K562 (cell line): ENCODE measurements around the gene SLX4IP. TPM values are rescaled to one million over a fixed set of nuclear protein-coding genes. Genes with fewer than 3 reads are reported as not detected.

Source experiments
- ATAC-seq: fragments of 200-7000 bp; cut with Tn5 transposase; 3 replicates; pipeline ENCODE4 v1.9.1; 2020; ENCODE audit warnings: moderate library complexity
- BruUV-seq: library from RNA; stranded (reverse); fragments of 400-500 nt; replicated peaks from 2 replicates; lab custom pipeline; 2021; lab: Mats Ljungman, UMichigan
- CTCF ChIA-PET: fragments of 300-600 bp; formaldehyde crosslinking; extraction: SDS; loops from one replicate; lab custom pipeline; 2021; ENCODE audit warnings: low intra/inter-chr PET ratio; lab: Yijun Ruan, JAX
- POLR2A ChIA-PET: fragments of 300-600, 350-650 bp; sonication (Branson Sonifier 250); formaldehyde crosslinking; extraction: SDS; loops from one replicate; lab custom pipeline; 2021; ENCODE audit warnings: antibody characterized with exemption, inconsistent platforms; lab: Yijun Ruan, JAX
- DNase-seq, 4 experiments: peaks; one replicate each; pipeline versions ENCODE4 v3.0.0 to v3.0.0-alpha.2; 2011 to 2018; ENCODE audit warnings: low spot score in 3 of 4, mixed read lengths in 3 of 4; ENCODE audit errors: extremely low read depth in 1 of 4
- FAIRE-seq: peaks from 2 replicates; lab custom pipeline; 2011; peaks lifted over from hg19 to GRCh38; lab: Jason Lieb, UNC
- H2AFZ ChIP-seq: 2 replicates; pipeline ENCODE4 v1.6.0; 2011; ENCODE audit warnings: low read depth, low read length, control low read depth, inconsistent platforms
- H3K27ac ChIP-seq: fragments of 200-600 bp; 3 replicates; pipeline ENCODE4 v1.8.0; 2011; ENCODE audit warnings: low read depth, mild to moderate bottlenecking, control low read depth, inconsistent platforms, low read length, moderate library complexity, mixed read lengths; ENCODE audit errors: extremely low read depth
- H3K27me3 ChIP-seq, 2 experiments: fragments of 300-600 bp in 1 of 2; 2 replicates in 1 of 2; 3 replicates in 1 of 2; pipeline versions ENCODE4 v1.6.0 to v1.8.0; 2011; ENCODE audit warnings: inconsistent platforms in 2 of 2, low read length in 2 of 2, mild to moderate bottlenecking in 1 of 2, mixed read lengths in 1 of 2, moderate library complexity in 1 of 2; ENCODE audit not compliant: control insufficient read depth in 2 of 2, insufficient read depth in 2 of 2
- H3K36me3 ChIP-seq: fragments of 300-600 bp; 3 replicates; pipeline ENCODE4 v1.8.0; 2011; ENCODE audit warnings: mild to moderate bottlenecking, low read length, inconsistent platforms; ENCODE audit not compliant: control insufficient read depth, insufficient read depth
- H3K4me1 ChIP-seq, 2 experiments: fragments of 200-600 bp in 1 of 2; replicated peaks in 1 of 2; 2 replicates in 1 of 2; 3 replicates in 1 of 2; pipeline versions ENCODE4 v1.5.1 to v1.8.0; 2011; ENCODE audit warnings: inconsistent platforms in 2 of 2, low read length in 2 of 2, mild to moderate bottlenecking in 1 of 2, mixed read lengths in 1 of 2, moderate library complexity in 1 of 2; ENCODE audit not compliant: control insufficient read depth in 2 of 2, insufficient read depth in 2 of 2
- H3K4me2 ChIP-seq: 2 replicates; pipeline ENCODE4 v1.6.1; 2011; ENCODE audit warnings: low read length, control low read depth, inconsistent platforms, mixed read lengths; ENCODE audit not compliant: insufficient read depth
- H3K4me3 ChIP-seq: fragments of 200-600 bp; sonication (generic), shearing (Covaris generic); 2 replicates; pipeline ENCODE4 v1.5.1; 2016; ENCODE audit warnings: control low read depth, inconsistent platforms
- H3K79me2 ChIP-seq: fragments of 200-600 bp; 3 replicates; pipeline ENCODE4 v1.8.0; 2011; ENCODE audit warnings: low read length, inconsistent platforms; ENCODE audit not compliant: control insufficient read depth, insufficient read depth
- H3K9ac ChIP-seq, 2 experiments: 2 replicates each; pipeline versions ENCODE4 v1.6.0 to v1.6.1; 2011; ENCODE audit warnings: low read depth in 2 of 2, low read length in 2 of 2, control low read depth in 1 of 2, inconsistent platforms in 1 of 2, mild to moderate bottlenecking in 1 of 2, mixed read lengths in 1 of 2; ENCODE audit not compliant: insufficient read depth in 1 of 2
- H3K9me1 ChIP-seq: one replicate; pipeline ENCODE4 v1.6.0; 2011; ENCODE audit warnings: inconsistent platforms, mild to moderate bottlenecking, low read length, moderate library complexity; ENCODE audit not compliant: control insufficient read depth, insufficient read depth
- H3K9me3 ChIP-seq: replicated peaks from 2 replicates; pipeline ENCODE4 v1.5.1; 2011; ENCODE audit warnings: low read depth, low read length, inconsistent platforms; ENCODE audit not compliant: control insufficient read depth, insufficient read depth
- H4K20me1 ChIP-seq: replicated peaks from 2 replicates; pipeline ENCODE4 v1.6.1; 2011; ENCODE audit warnings: low read length, inconsistent platforms, mixed read lengths; ENCODE audit not compliant: control insufficient read depth, insufficient read depth
- SPI1 ChIP-seq: IDR thresholded peaks from 2 replicates; pipeline ENCODE4 v1.6.1; 2011; ENCODE audit warnings: low read depth, low read length, control low read depth, borderline replicate concordance
- ZBTB26 ChIP-seq: fragments of 450-650 bp; formaldehyde crosslinking; IDR thresholded peaks from 2 replicates; pipeline ENCODE4 v1.4.0; 2022; ENCODE audit warnings: missing genetic modification characterization
- WGBS: fragments of 100-300 bp; shearing (Covaris generic); methylation state at CpG from one replicate; pipeline ENCODE4 v1.1.6; 2016; ENCODE audit warnings: low coverage, mixed read lengths; ENCODE audit not compliant: insufficient coverage; ENCODE audit errors: missing lambda C conversion rate; 5-methylcytosine and 5-hydroxymethylcytosine counted together
- in situ Hi-C: fragments of 300-500 bp; cut with MboI; formaldehyde crosslinking; loops from 4 replicates; pipeline ENCODE4 v1.15.0; 2018; ENCODE audit warnings: inconsistent platforms, mixed read lengths
- intact Hi-C: fragments of 100-400 bp; cut with micrococcal nuclease; formaldehyde crosslinking; loops from 2 replicates; pipeline ENCODE4 v1.14.2; 2022
- microRNA-seq: library from miRNA; unstranded; fragments of <30 nt; microRNA quantifications from one replicate; pipeline ENCODE4, GENCODE V29; 2018; ENCODE audit warnings: borderline microRNAs expressed
- polyA plus RNA-seq, 8 experiments: library from polyadenylated mRNA; depleted of rRNA in 4 of 8; stranded (reverse) in 5 of 8; unstranded in 3 of 8; fragments of >200 nt; fragmentation: Nextera tagmentation in 2 of 8; fragmentation: Illumina TruSeq in 1 of 8; extraction: Ambion mirVana in 2 of 8; extraction: Trizol in 1 of 8; gene quantifications; 2 replicates each; pipeline versions ENCODE4 v1.2.1 to v1.2.3, GENCODE V29; 2011 to 2014; ENCODE audit warnings: inconsistent platforms in 1 of 8, missing spikeins in 1 of 8
- small RNA-seq: library from RNA; depleted of rRNA; stranded (forward); fragments of <200 nt; gene quantifications from one replicate; pipeline ENCODE3, GENCODE V24; 2014
- total RNA-seq, 7 experiments: library from RNA; depleted of rRNA in 6 of 7; stranded (reverse); fragments of >200 nt in 6 of 7; fragmentation: Illumina TruSeq in 2 of 7; extraction: Trizol in 2 of 7; gene quantifications; 2 replicates each; pipeline versions ENCODE4 v1.2.1 to v1.2.3, GENCODE V29; 2011 to 2021; ENCODE audit warnings: low replicate concordance in 1 of 7
- TF ChIP-seq, protein P1 (sequence below): fragments of 250-450 bp; sonication (Bioruptor Pico); IDR thresholded peaks from 2 replicates; pipeline ENCODE4 v1.4.0; 2020

The SLX4IP gene
- total and polyA plus RNA-seq, 9 of the 15 experiments (the other 6 are each of a cell fraction or from before 2014, with no cell fraction given), result 1.5 to 5.9 (median 3.5) TPM

GRCh38 chr20:10676518-10676917 is 241.4 kb downstream of the SLX4IP start:
- Histone ChIP-seq H3K79me2 (no peaks in the 10 kb centered on the region), H3K4me1 (peaks cover 0 to 34% of the 10 kb centered on the region in 2 experiments; a peak in 2 of 5 replicates), H3K9me3 (no peaks in the 10 kb centered on the region), H2AFZ (no peak overlapping the region), H3K9ac (no peak overlapping the region), H3K9me1 (no peaks in the 10 kb centered on the region), H3K27me3 (peaks cover 3 to 27% of the 10 kb centered on the region in 2 experiments), H3K4me3 (no peak overlapping the region), H3K36me3 (no peaks in the 10 kb centered on the region), H3K4me2 (no peak overlapping the region), H4K20me1 (no peaks in the 10 kb centered on the region), H3K27ac (no peak overlapping the region)
- 0% methylated on average over 3 of the region's 3 CpGs for WGBS
- intact Hi-C loops (no loop called here), in situ Hi-C loops (no loop called here)
- CTCF ChIA-PET, result no interaction called here
- no peak for ATAC-seq
- POLR2A ChIA-PET, result interaction anchor here (0.8 kb wide), 1 partner anchor 20 kb away, joined by 5 read pairs; no protein-coding TSS in a partner anchor
- no TSS peak for BruUV-seq
- FAIRE-seq, result no peak
- DNase-seq, result no peak
- TF ChIP-seq, protein P1, sequence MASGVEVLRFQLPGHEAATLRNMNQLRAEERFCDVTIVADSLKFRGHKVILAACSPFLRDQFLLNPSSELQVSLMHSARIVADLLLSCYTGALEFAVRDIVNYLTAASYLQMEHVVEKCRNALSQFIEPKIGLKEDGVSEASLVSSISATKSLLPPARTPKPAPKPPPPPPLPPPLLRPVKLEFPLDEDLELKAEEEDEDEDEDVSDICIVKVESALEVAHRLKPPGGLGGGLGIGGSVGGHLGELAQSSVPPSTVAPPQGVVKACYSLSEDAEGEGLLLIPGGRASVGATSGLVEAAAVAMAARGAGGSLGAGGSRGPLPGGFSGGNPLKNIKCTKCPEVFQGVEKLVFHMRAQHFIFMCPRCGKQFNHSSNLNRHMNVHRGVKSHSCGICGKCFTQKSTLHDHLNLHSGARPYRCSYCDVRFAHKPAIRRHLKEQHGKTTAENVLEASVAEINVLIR (CRISPR knock-in tag), result no peak
- no peak for TF ChIP-seq ZBTB26 (CRISPR knock-in tag)
- TF ChIP-seq SPI1, result peak; percentile 47; the same call in 1 of the 2 replicates

Small RNA genes within 50 kb of the gene (microRNA-seq; reads per million reads assigned to microRNA genes)
- gene MIR6870, result not detected

Small RNA genes within 50 kb of the gene (small RNA-seq; reads per million reads assigned to genes)
- not detected for gene MIR6870

Other genes with a start within 250 kb of the SLX4IP start
- gene SNAP25, start 216.5 kb upstream of the SLX4IP start, total RNA-seq (2014; rRNA removed), result not detected in 2 replicates
- gene SNAP25, start 216.5 kb upstream of the SLX4IP start, total RNA-seq (2014; rRNA removed; fragmentation: Illumina TruSeq; extraction: Trizol), result not detected in 2 replicates
- not detected in 2 replicates for gene SNAP25, start 216.5 kb upstream of the SLX4IP start, total RNA-seq (2015; rRNA removed; fragmentation: Illumina TruSeq; extraction: Trizol)
- gene SNAP25, start 216.5 kb upstream of the SLX4IP start, total RNA-seq (2021), result not detected in 2 replicates
- not detected in 2 replicates for gene SNAP25, start 216.5 kb upstream of the SLX4IP start, polyA plus RNA-seq (2011; rRNA removed)
- 0.07 TPM in 1 of 2 replicates, not detected in the other for gene SNAP25, start 216.5 kb upstream of the SLX4IP start, polyA plus RNA-seq (2014; fragmentation: Illumina TruSeq; extraction: Trizol)
- not detected for gene SNAP25, start 216.5 kb upstream of the SLX4IP start, polyA plus RNA-seq (2014; fragmentation: Nextera tagmentation; extraction: Ambion mirVana)
- 0.12 TPM in 1 of 2 replicates, not detected in the other for gene SNAP25, start 216.5 kb upstream of the SLX4IP start, polyA plus RNA-seq (2014; rRNA removed)
- gene MKKS, start 1.1 kb upstream of the SLX4IP start, total RNA-seq (2014; rRNA removed), result 6.4 and 6.8 TPM in 2 replicates
- gene MKKS, start 1.1 kb upstream of the SLX4IP start, total RNA-seq (2014; rRNA removed; fragmentation: Illumina TruSeq; extraction: Trizol), result 14.6 and 16.0 TPM in 2 replicates
- gene MKKS, start 1.1 kb upstream of the SLX4IP start, total RNA-seq (2015; rRNA removed; fragmentation: Illumina TruSeq; extraction: Trizol), result 10.9 and 11.3 TPM in 2 replicates
- 11.2 and 13.2 TPM in 2 replicates for gene MKKS, start 1.1 kb upstream of the SLX4IP start, total RNA-seq (2021)
- gene MKKS, start 1.1 kb upstream of the SLX4IP start, polyA plus RNA-seq (2011; rRNA removed), result 26.8 and 36.6 TPM in 2 replicates
- 13.2 and 17.7 TPM in 2 replicates for gene MKKS, start 1.1 kb upstream of the SLX4IP start, polyA plus RNA-seq (2014; fragmentation: Illumina TruSeq; extraction: Trizol)
- gene MKKS, start 1.1 kb upstream of the SLX4IP start, polyA plus RNA-seq (2014; fragmentation: Nextera tagmentation; extraction: Ambion mirVana), result 10 to 100 TPM in 1 of 2 experiments, 1 to 10 TPM in 1; 7.7 to 12.0 TPM
- 13.5 and 14.8 TPM in 2 replicates for gene MKKS, start 1.1 kb upstream of the SLX4IP start, polyA plus RNA-seq (2014; rRNA removed)
- gene JAG1, start 238.7 kb downstream of the SLX4IP start, total RNA-seq (2014; rRNA removed), result 0.09 and 0.94 TPM in 2 replicates
- gene JAG1, start 238.7 kb downstream of the SLX4IP start, total RNA-seq (2014; rRNA removed; fragmentation: Illumina TruSeq; extraction: Trizol), result 0.07 and 0.19 TPM in 2 replicates
- gene JAG1, start 238.7 kb downstream of the SLX4IP start, total RNA-seq (2015; rRNA removed; fragmentation: Illumina TruSeq; extraction: Trizol), result 0.04 and 0.14 TPM in 2 replicates
- gene JAG1, start 238.7 kb downstream of the SLX4IP start, total RNA-seq (2021), result 0.36 and 0.40 TPM in 2 replicates
- gene JAG1, start 238.7 kb downstream of the SLX4IP start, polyA plus RNA-seq (2011; rRNA removed), result 0.06 and 0.16 TPM in 2 replicates
- gene JAG1, start 238.7 kb downstream of the SLX4IP start, polyA plus RNA-seq (2014; fragmentation: Illumina TruSeq; extraction: Trizol), result 0.07 and 0.12 TPM in 2 replicates
- gene JAG1, start 238.7 kb downstream of the SLX4IP start, polyA plus RNA-seq (2014; fragmentation: Nextera tagmentation; extraction: Ambion mirVana), result under 1 TPM; 0.04 TPM
- 0.11 and 0.12 TPM in 2 replicates for gene JAG1, start 238.7 kb downstream of the SLX4IP start, polyA plus RNA-seq (2014; rRNA removed)